IMR-90 (cell line): ENCODE measurements around the gene TIMM44. TPM values are rescaled to one million over a fixed set of nuclear protein-coding genes. Genes with fewer than 3 reads are reported as not detected.

ENCODE experiments used
- ATAC-seq: fragments of 200-7000 bp; cut with Tn5 transposase; 2 replicates; pipeline ENCODE4 v1.9.1; 2020; ENCODE audit warnings: low read depth, mild to moderate bottlenecking, moderate library complexity
- BruUV-seq: library from RNA; stranded (reverse); fragments of 400-500 nt; replicated peaks from 2 replicates; lab custom pipeline; 2021; lab: Mats Ljungman, UMichigan
- CTCF ChIA-PET: fragments of 300-600 bp; formaldehyde crosslinking; extraction: SDS; loops from one replicate; lab custom pipeline; 2021; ENCODE audit warnings: antibody characterized with exemption; lab: Yijun Ruan, JAX
- POLR2A ChIA-PET: fragments of 300-600 bp; sonication (Branson Sonifier 250); formaldehyde crosslinking; loops from one replicate; lab custom pipeline; 2022; ENCODE audit warnings: antibody characterized with exemption; ENCODE audit not compliant: unreplicated experiment; lab: Charles Lee
- DNase-seq: peaks from one replicate; pipeline ENCODE4 v3.0.0; 2013
- H2AFZ ChIP-seq: replicated peaks from 2 replicates; pipeline ENCODE3; 2013; ENCODE audit warnings: low read length, mild to moderate bottlenecking; ENCODE audit not compliant: poor library complexity
- H2AK5ac ChIP-seq: 2 replicates; pipeline ENCODE4 v1.6.1; 2013; ENCODE audit warnings: low read depth, low read length, inconsistent platforms
- H2AK9ac ChIP-seq: replicated peaks from 2 replicates; pipeline ENCODE3; 2013; ENCODE audit warnings: mild to moderate bottlenecking, low read depth, low read length, moderate library complexity; ENCODE audit not compliant: poor library complexity
- H2BK120ac ChIP-seq: 2 replicates; pipeline ENCODE4 v1.6.1; 2013; ENCODE audit warnings: low read depth, low read length, inconsistent platforms
- H2BK15ac ChIP-seq: 3 replicates; pipeline ENCODE4 v1.6.1; 2013; ENCODE audit warnings: low read depth, low read length, inconsistent platforms
- H2BK20ac ChIP-seq: 2 replicates; pipeline ENCODE4 v1.6.1; 2013; ENCODE audit warnings: low read depth, mild to moderate bottlenecking, inconsistent platforms, low read length, moderate library complexity
- H2BK5ac ChIP-seq: 2 replicates; pipeline ENCODE4 v1.6.1; 2013; ENCODE audit warnings: mild to moderate bottlenecking, low read depth, low read length, inconsistent platforms; ENCODE audit not compliant: poor library complexity, severe bottlenecking
- H3K14ac ChIP-seq: replicated peaks from 2 replicates; pipeline ENCODE4 v1.6.1; 2013; ENCODE audit warnings: low read depth, low read length, inconsistent platforms
- H3K18ac ChIP-seq: 2 replicates; pipeline ENCODE4 v1.6.1; 2013; ENCODE audit warnings: low read depth, low read length, control low read depth
- H3K23ac ChIP-seq: 2 replicates; pipeline ENCODE4 v1.6.1; 2013; ENCODE audit warnings: low read depth, low read length, inconsistent platforms
- H3K27ac ChIP-seq: 2 replicates; pipeline ENCODE4 v1.5.1; 2013; ENCODE audit warnings: mild to moderate bottlenecking, control low read depth, low read length; ENCODE audit not compliant: insufficient read depth
- H3K27me3 ChIP-seq: 2 replicates; pipeline ENCODE4 v1.6.1; 2013; ENCODE audit warnings: low read length; ENCODE audit not compliant: control insufficient read depth, insufficient read depth
- H3K36me3 ChIP-seq: 2 replicates; pipeline ENCODE4 v1.6.1; 2013; ENCODE audit warnings: low read length, mixed read lengths; ENCODE audit not compliant: control insufficient read depth, insufficient read depth
- H3K4ac ChIP-seq: 2 replicates; pipeline ENCODE4 v1.6.1; 2013; ENCODE audit warnings: low read depth, low read length, inconsistent platforms
- H3K4me1 ChIP-seq: 2 replicates; pipeline ENCODE4 v1.6.1; 2013; ENCODE audit warnings: low read length, mixed read lengths; ENCODE audit not compliant: control insufficient read depth, insufficient read depth
- H3K4me2 ChIP-seq: 2 replicates; pipeline ENCODE4 v1.6.1; 2013; ENCODE audit warnings: low read depth, mild to moderate bottlenecking, control low read depth, low read length, moderate library complexity
- H3K4me3 ChIP-seq: 2 replicates; pipeline ENCODE4 v1.5.1; 2013; ENCODE audit warnings: low read depth, mild to moderate bottlenecking, control low read depth, low read length, moderate library complexity; ENCODE audit not compliant: insufficient read depth
- H3K56ac ChIP-seq: 2 replicates; pipeline ENCODE4 v1.6.1; 2013; ENCODE audit warnings: low read length, inconsistent platforms; ENCODE audit not compliant: insufficient read depth; ENCODE audit errors: extremely low read depth
- H3K79me1 ChIP-seq, 2 experiments: 2 replicates each; pipeline ENCODE4 v1.6.1; 2013; ENCODE audit warnings: low read length in 2 of 2, inconsistent platforms in 1 of 2, low read depth in 1 of 2
- H3K9ac ChIP-seq: 2 replicates; pipeline ENCODE4 v1.6.1; 2013; ENCODE audit warnings: low read depth, low read length, control low read depth
- H3K9me1 ChIP-seq: 2 replicates; pipeline ENCODE4 v1.6.1; 2013; ENCODE audit warnings: low read length, inconsistent platforms; ENCODE audit not compliant: insufficient read depth
- H3K9me3 ChIP-seq: 2 replicates; pipeline ENCODE4 v1.6.1; 2013; ENCODE audit warnings: low read length; ENCODE audit not compliant: control insufficient read depth, insufficient read depth
- H4K20me1 ChIP-seq: 2 replicates; pipeline ENCODE4 v1.6.1; 2013; ENCODE audit warnings: low read length, inconsistent platforms; ENCODE audit not compliant: insufficient read depth
- H4K5ac ChIP-seq: 2 replicates; pipeline ENCODE4 v1.6.1; 2013; ENCODE audit warnings: mild to moderate bottlenecking, low read depth, low read length, control low read depth
- H4K8ac ChIP-seq, 2 experiments: 2 replicates each; pipeline ENCODE4 v1.6.1; 2013; ENCODE audit warnings: low read depth in 2 of 2, low read length in 2 of 2, control low read depth in 1 of 2, inconsistent platforms in 1 of 2
- H4K91ac ChIP-seq: 2 replicates; pipeline ENCODE4 v1.6.1; 2013; ENCODE audit warnings: low read depth, low read length, inconsistent platforms; ENCODE audit not compliant: insufficient read depth
- BHLHE40 ChIP-seq: fragments of 150-350 bp; IDR thresholded peaks from 2 replicates; pipeline ENCODE4 v1.6.1; 2016; ENCODE audit warnings: mild to moderate bottlenecking, low read depth, low read length
- MAFK ChIP-seq: IDR thresholded peaks from 2 replicates; pipeline ENCODE4 v1.6.1; 2012; ENCODE audit warnings: low read depth, low read length, improper control_type of control experiment
- MAZ ChIP-seq: IDR thresholded peaks from 2 replicates; pipeline ENCODE4 v1.6.1; 2012; ENCODE audit warnings: low read depth, mild to moderate bottlenecking, low read length, improper control_type of control experiment, moderate library complexity, borderline replicate concordance
- POLR2A ChIP-seq: IDR thresholded peaks from 2 replicates; pipeline ENCODE4 v1.6.1; 2012; ENCODE audit warnings: mild to moderate bottlenecking, low read depth, low read length
- WGBS, 2 experiments: methylation state at CpG; one replicate each; pipeline versions ENCODE4 v1.1.5 to v1.1.7; 2013; ENCODE audit warnings: missing lambda C conversion rate in 2 of 2; ENCODE audit not compliant: insufficient read length in 1 of 2; ENCODE audit errors: extremely low coverage in 2 of 2; 5-methylcytosine and 5-hydroxymethylcytosine counted together
- dilution Hi-C: fragments of 300-500 bp; cut with HindIII; formaldehyde crosslinking; loops from one replicate; pipeline ENCODE4 v1.14.3; 2018; ENCODE audit warnings: low sequenced_read_pairs; ENCODE audit not compliant: unreplicated experiment
- in situ Hi-C: fragments of 300-500 bp; cut with MboI; formaldehyde crosslinking; loops from 3 replicates; pipeline ENCODE4 v1.14.3; 2019; ENCODE audit warnings: low sequenced_read_pairs, inconsistent platforms, mixed read lengths
- intact Hi-C: fragments of 100-400 bp; cut with micrococcal nuclease; formaldehyde crosslinking; loops from 2 replicates; pipeline ENCODE4 v1.10.0; 2022
- polyA plus RNA-seq, 3 experiments: library from polyadenylated mRNA; depleted of rRNA; stranded (reverse); fragments of >200 nt; gene quantifications; 2 replicates each; pipeline ENCODE4 v1.2.3, GENCODE V29; 2012; ENCODE audit warnings: low replicate concordance in 1 of 3
- total RNA-seq: library from RNA; depleted of rRNA; stranded (reverse); fragments of >200 nt; gene quantifications from 2 replicates; pipeline ENCODE4 v1.2.3, GENCODE V29; 2012

TIMM44 gene
- total and polyA plus RNA-seq, 2 of the 4 experiments (the other 2 are of a cell fraction), result 37.6 to 52.3 TPM

DNA sequence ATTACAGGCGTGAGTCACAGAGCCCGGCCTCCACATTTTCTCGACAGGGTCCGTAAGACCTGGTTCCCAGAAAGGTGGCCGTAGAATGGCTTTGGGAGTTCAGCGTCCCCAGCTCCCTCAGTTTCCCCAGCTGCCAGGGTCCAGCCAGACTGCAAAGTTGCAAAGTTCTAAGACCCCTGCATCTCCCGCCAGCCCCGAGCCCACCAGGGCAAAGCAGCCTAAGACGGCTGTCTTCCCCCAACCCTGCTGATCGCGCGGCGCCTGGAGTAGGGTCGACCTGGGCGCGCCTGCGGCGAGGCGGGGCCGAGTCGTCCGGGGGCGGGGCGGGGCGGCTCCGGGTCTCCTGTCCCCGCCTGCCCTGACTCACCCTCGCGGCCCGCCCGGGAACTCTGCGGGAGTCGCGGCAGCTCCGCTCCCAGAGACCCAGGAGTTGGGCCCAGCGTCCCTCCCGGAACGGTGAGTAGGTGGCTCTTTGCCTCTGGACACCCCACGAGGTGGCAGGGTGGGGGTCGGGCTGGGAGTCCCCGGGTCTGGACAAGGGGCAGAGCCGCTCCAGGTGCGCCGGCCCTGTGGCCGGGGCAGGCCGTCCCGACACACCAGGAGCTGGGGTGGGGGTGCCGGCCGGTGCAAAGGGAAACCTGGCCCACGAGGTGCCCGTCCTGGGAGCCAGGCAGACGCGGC is 55.2 kb downstream of the TIMM44 start, which contains the start of gene LRRC8E:
Gene LRRC8E, plus strand, starts transcription at position 366 of the 681 bp plus-strand sequence. CDS start 7,094 bp downstream, outside the sequence.
- Histone ChIP-seq H3K9me3 (no peaks in the 10 kb centered on the region), H3K27me3 (no peaks in the 10 kb centered on the region), H3K9ac (peak within 1 kb of the TSS; percentile 73), H2BK120ac (peak within 1 kb of the TSS; percentile 36; the same call in 1 of the 2 replicates), H3K4me3 (peak within 1 kb of the TSS; percentile 79), H4K91ac (peak within 1 kb of the TSS; percentile 52; the same call in 1 of the 2 replicates), H4K20me1 (no peaks in the 10 kb centered on the region), H3K4ac (peak within 1 kb of the TSS; percentile 58), H3K36me3 (no peaks in the 10 kb centered on the region), H2AK5ac (peak within 1 kb of the TSS; percentile 70), H4K5ac (no peak within 1 kb of the TSS), H3K9me1 (0 out of 2 replicates have a peak, but pooled peaks cover 2% of the 10 kb centered on the region), H2AFZ (peak within 1 kb of the TSS; percentile 91), H3K4me1 (peaks cover 3% of the 10 kb centered on the region; the same call in 1 of the 2 replicates), H4K8ac (peak within 1 kb of the TSS; percentile 81 to 89), H3K79me1 (peaks cover 6 to 25% of the 10 kb centered on the region in 2 experiments), H3K56ac (0 out of 2 replicates have a peak within 1 kb of the TSS, but pooled peaks have one; percentile 3), H2BK15ac (no peak within 1 kb of the TSS), H3K14ac (peak within 1 kb of the TSS; percentile 89), H3K18ac (no peak within 1 kb of the TSS), H3K23ac (peak within 1 kb of the TSS; percentile 31; the same call in 1 of the 2 replicates), H2BK5ac (peak within 1 kb of the TSS; percentile 35), H3K4me2 (peak within 1 kb of the TSS; percentile 86), H2BK20ac (no peak within 1 kb of the TSS), H3K27ac (peak within 1 kb of the TSS; percentile 40; the same call in 1 of the 2 replicates), H2AK9ac (peak within 1 kb of the TSS; percentile 94)
- WGBS, 2 experiments, result 1% methylated on average over 18 of the region's 53 CpGs; no CpG with 5 or more reads in 1 of the 2 experiments
- ChIA-PET POLR2A (no interaction called here), CTCF (interaction anchor here (0.6 to 0.9 kb wide), 2 partner anchors 15 to 111 kb away, joined by 3 read pairs; partner anchors contain the start of gene MAP2K7)
- dilution Hi-C loops (no loop called here), intact Hi-C loops (no loop called here), in situ Hi-C loops (no loop called here)
- peak; percentile 55 for DNase-seq
- ATAC-seq, result peak; percentile 98
- no TSS peak for BruUV-seq
- no peak for TF ChIP-seq BHLHE40
- TF ChIP-seq POLR2A, result peak; percentile 88
- TF ChIP-seq MAZ, result peak; percentile 36; the same call in 1 of the 2 replicates
- TF ChIP-seq MAFK, result no peak
